HG02852 (cell line): ENCODE measurements around the gene OR9A2.
"Not testable (repeated sequence)": the region's sequence is repeated elsewhere in the genome, so short reads cannot be mapped to it uniquely, and the experiment has no call there.

Experiments
- ATAC-seq: cut with Tn5 transposase; IDR thresholded peaks from one replicate; pipeline ENCODE4 v1.9.1; 2021; ENCODE audit warnings: mild to moderate bottlenecking, moderate library complexity; ENCODE audit not compliant: unreplicated experiment

OR9A2 gene

GRCh38 chr7:142978402-142978801 lies 48.5 kb downstream of the OR9A2 start:
- ATAC-seq = not testable (repeated sequence)
